Stimulated activated CD8-positive, alpha-beta memory T cell treated with anti-CD3 and anti-CD28 coated beads, Interleukin-15, amount 100 ng/mL, for 24 hours (primary cell): Measurements from ENCODE around the gene PROC.
"Not testable (repeated sequence)": the region's sequence is repeated elsewhere in the genome, so short reads cannot be mapped to it uniquely, and the experiment has no call there.

Experiments used
- DNase-seq: peaks from one replicate; pipeline ENCODE4 v3.0.0-alpha.2; 2020; ENCODE audit warnings: low read depth

The PROC gene

GRCh38 chr2:127427376-127428056, 9.3 kb downstream of the PROC start:
- DNase-seq = no peak

- DNase-seq = no peak
Measured at GRCh38 chr2:127428057-127428814, 10.0 kb downstream of the PROC start.

GRCh38 chr2:127428815-127429109, 10.5 kb downstream of the PROC start:
- no peak for DNase-seq

- no peak for DNase-seq
Measured at GRCh38 chr2:127429291-127429690, 11.1 kb downstream of the PROC start.

GRCh38 chr2:127429844-127430425, 11.7 kb downstream of the PROC start:
- DNase-seq = no peak

- no peak for DNase-seq
Measured at GRCh38 chr2:127431408-127432023, 13.3 kb downstream of the PROC start.

- DNase-seq = no peak
Measured at GRCh38 chr2:127434515-127434914, 16.3 kb downstream of the PROC start.

- no peak for DNase-seq
Measured at GRCh38 chr2:127437056-127437455, 18.8 kb downstream of the PROC start.

- no peak for DNase-seq
Measured at GRCh38 chr2:127437781-127438726, 19.8 kb downstream of the PROC start.

- no peak for DNase-seq
Measured at GRCh38 chr2:127439343-127439742, 21.1 kb downstream of the PROC start.

- DNase-seq = no peak
Measured at GRCh38 chr2:127448526-127448925, 30.3 kb downstream of the PROC start.

GRCh38 chr2:127449414-127449813, 31.2 kb downstream of the PROC start:
- DNase-seq = no peak

- DNase-seq = no peak
Measured at GRCh38 chr2:127449898-127450297, 31.7 kb downstream of the PROC start.

GRCh38 chr2:127451981-127452380, 33.8 kb downstream of the PROC start:
- DNase-seq = no peak

GRCh38 chr2:127452423-127452822, 34.2 kb downstream of the PROC start:
- DNase-seq = not testable (repeated sequence)

GRCh38 chr2:127453013-127453391, 34.8 kb downstream of the PROC start:
- DNase-seq = no peak

- no peak for DNase-seq
Measured at GRCh38 chr2:127453392-127454171, 35.4 kb downstream of the PROC start.

- DNase-seq = no peak
Measured at GRCh38 chr2:127454595-127455565, 36.7 kb downstream of the PROC start.

GRCh38 chr2:127455566-127456493, 37.6 kb downstream of the PROC start:
- DNase-seq = no peak
